HEK293 (cell line): ENCODE measurements around the gene MTFR1L.

Experiments used
- GLI4 ChIP-seq: fragments of 450-650 bp; formaldehyde crosslinking; IDR thresholded peaks from 2 replicates; pipeline ENCODE4 v1.5.1; 2016; ENCODE audit warnings: missing biosample characterization, missing genetic modification characterization
- GLIS2 ChIP-seq: fragments of 450-650 bp; formaldehyde crosslinking; IDR thresholded peaks from 2 replicates; pipeline ENCODE4 v1.5.1; 2016; ENCODE audit warnings: missing biosample characterization, missing genetic modification characterization
- KLF17 ChIP-seq: fragments of 450-650 bp; formaldehyde crosslinking; IDR thresholded peaks from 2 replicates; pipeline ENCODE4 v1.5.1; 2016; ENCODE audit warnings: missing biosample characterization, missing genetic modification characterization
- KLF8 ChIP-seq: fragments of 450-650 bp; formaldehyde crosslinking; IDR thresholded peaks from 2 replicates; pipeline ENCODE4 v1.5.1; 2016; ENCODE audit warnings: missing biosample characterization, missing genetic modification characterization
- KLF9 ChIP-seq: fragments of 450-650 bp; formaldehyde crosslinking; IDR thresholded peaks from 2 replicates; pipeline ENCODE4 v1.5.1; 2016; ENCODE audit warnings: missing biosample characterization, missing genetic modification characterization, low read depth
- PBX3 ChIP-seq: sonication (generic); formaldehyde crosslinking; IDR thresholded peaks from 2 replicates; pipeline ENCODE4 v1.8.1; 2022; ENCODE audit warnings: mild to moderate bottlenecking, moderate library complexity, missing genetic modification reagents
- PRDM4 ChIP-seq: fragments of 450-650 bp; formaldehyde crosslinking; IDR thresholded peaks from 2 replicates; pipeline ENCODE4 v1.5.1; 2017; ENCODE audit warnings: missing biosample characterization, missing genetic modification characterization
- SP2 ChIP-seq: fragments of 450-650 bp; formaldehyde crosslinking; IDR thresholded peaks from 2 replicates; pipeline ENCODE4 v1.5.1; 2016; ENCODE audit warnings: missing biosample characterization, missing genetic modification characterization
- ZBTB1 ChIP-seq: fragments of 450-650 bp; formaldehyde crosslinking; IDR thresholded peaks from 2 replicates; pipeline ENCODE4 v1.5.1; 2016; ENCODE audit warnings: missing biosample characterization, missing genetic modification characterization
- ZBTB26 ChIP-seq: fragments of 450-650 bp; formaldehyde crosslinking; optimal IDR thresholded peaks from 2 replicates; pipeline ENCODE3; 2016; ENCODE audit warnings: missing biosample characterization, mild to moderate bottlenecking, missing genetic modification characterization
- ZBTB48 ChIP-seq: fragments of 450-650 bp; formaldehyde crosslinking; IDR thresholded peaks from 2 replicates; pipeline ENCODE4 v1.5.1; 2016; ENCODE audit warnings: missing biosample characterization, missing genetic modification characterization
- ZBTB7A ChIP-seq: fragments of 450-650 bp; formaldehyde crosslinking; IDR thresholded peaks from 2 replicates; pipeline ENCODE4 v1.5.1; 2016; ENCODE audit warnings: low read depth, missing biosample characterization, missing genetic modification characterization
- ZFHX2 ChIP-seq: fragments of 450-650 bp; formaldehyde crosslinking; conservative IDR thresholded peaks from 2 replicates; pipeline ENCODE4 v1.5.1; 2016; ENCODE audit warnings: missing biosample characterization, missing genetic modification characterization
- ZNF114 ChIP-seq: fragments of 450-650 bp; formaldehyde crosslinking; IDR thresholded peaks from 2 replicates; pipeline ENCODE4 v1.5.0; 2017; ENCODE audit warnings: missing biosample characterization, missing genetic modification characterization
- ZNF133 ChIP-seq: fragments of 450-650 bp; formaldehyde crosslinking; IDR thresholded peaks from 2 replicates; pipeline ENCODE4 v1.5.1; 2016; ENCODE audit warnings: missing biosample characterization, missing genetic modification characterization
- ZNF398 ChIP-seq: fragments of 450-650 bp; formaldehyde crosslinking; IDR thresholded peaks from 2 replicates; pipeline ENCODE4 v1.5.1; 2017; ENCODE audit warnings: missing biosample characterization, missing genetic modification characterization
- ZNF404 ChIP-seq: fragments of 450-650 bp; formaldehyde crosslinking; IDR thresholded peaks from 2 replicates; pipeline ENCODE4 v1.5.1; 2017; ENCODE audit warnings: missing biosample characterization, missing genetic modification characterization
- ZNF473 ChIP-seq: fragments of 450-650 bp; formaldehyde crosslinking; IDR thresholded peaks from 2 replicates; pipeline ENCODE4 v1.5.1; 2017; ENCODE audit warnings: missing biosample characterization, missing genetic modification characterization
- ZNF670 ChIP-seq: fragments of 450-650 bp; formaldehyde crosslinking; IDR thresholded peaks from 2 replicates; pipeline ENCODE4 v1.5.1; 2016; ENCODE audit warnings: missing biosample characterization, missing genetic modification characterization, low read depth
- ZSCAN16 ChIP-seq: fragments of 450-650 bp; formaldehyde crosslinking; IDR thresholded peaks from 2 replicates; pipeline ENCODE4 v1.5.1; 2016; ENCODE audit warnings: missing biosample characterization, missing genetic modification characterization
- ZSCAN30 ChIP-seq: fragments of 450-650 bp; IDR thresholded peaks from 2 replicates; pipeline ENCODE4 v1.5.1; 2018; ENCODE audit warnings: missing biosample characterization, mild to moderate bottlenecking, missing genetic modification characterization, moderate library complexity
- ZXDB ChIP-seq: fragments of 450-650 bp; formaldehyde crosslinking; IDR thresholded peaks from 2 replicates; pipeline ENCODE4 v1.5.1; 2016; ENCODE audit warnings: missing biosample characterization, missing genetic modification characterization
- TF ChIP-seq, protein P1 (sequence below): fragments of 450-650 bp; formaldehyde crosslinking; conservative IDR thresholded peaks from 2 replicates; pipeline ENCODE4 v1.5.1; 2016; ENCODE audit warnings: low read depth, missing biosample characterization, missing genetic modification characterization

MTFR1L gene

GRCh38 chr1:25799935-25800702, 19.6 kb upstream of the MTFR1L start, which contains the start of gene SELENON (continued):
- TF ChIP-seq ZBTB7A (tag by site-specific recombination), result 0 out of 2 replicates have a peak, but pooled peaks have one; percentile 74
- no peak for TF ChIP-seq ZBTB1 (tag by site-specific recombination)
- peak; percentile 92 for TF ChIP-seq ZNF398 (tag by site-specific recombination)
- peak; percentile 32; the same call in 1 of the 2 replicates for TF ChIP-seq ZBTB48 (tag by site-specific recombination)
- TF ChIP-seq ZNF670 (tag by site-specific recombination), result no peak
- no peak for TF ChIP-seq ZNF133 (tag by site-specific recombination)
- TF ChIP-seq, protein P1, sequence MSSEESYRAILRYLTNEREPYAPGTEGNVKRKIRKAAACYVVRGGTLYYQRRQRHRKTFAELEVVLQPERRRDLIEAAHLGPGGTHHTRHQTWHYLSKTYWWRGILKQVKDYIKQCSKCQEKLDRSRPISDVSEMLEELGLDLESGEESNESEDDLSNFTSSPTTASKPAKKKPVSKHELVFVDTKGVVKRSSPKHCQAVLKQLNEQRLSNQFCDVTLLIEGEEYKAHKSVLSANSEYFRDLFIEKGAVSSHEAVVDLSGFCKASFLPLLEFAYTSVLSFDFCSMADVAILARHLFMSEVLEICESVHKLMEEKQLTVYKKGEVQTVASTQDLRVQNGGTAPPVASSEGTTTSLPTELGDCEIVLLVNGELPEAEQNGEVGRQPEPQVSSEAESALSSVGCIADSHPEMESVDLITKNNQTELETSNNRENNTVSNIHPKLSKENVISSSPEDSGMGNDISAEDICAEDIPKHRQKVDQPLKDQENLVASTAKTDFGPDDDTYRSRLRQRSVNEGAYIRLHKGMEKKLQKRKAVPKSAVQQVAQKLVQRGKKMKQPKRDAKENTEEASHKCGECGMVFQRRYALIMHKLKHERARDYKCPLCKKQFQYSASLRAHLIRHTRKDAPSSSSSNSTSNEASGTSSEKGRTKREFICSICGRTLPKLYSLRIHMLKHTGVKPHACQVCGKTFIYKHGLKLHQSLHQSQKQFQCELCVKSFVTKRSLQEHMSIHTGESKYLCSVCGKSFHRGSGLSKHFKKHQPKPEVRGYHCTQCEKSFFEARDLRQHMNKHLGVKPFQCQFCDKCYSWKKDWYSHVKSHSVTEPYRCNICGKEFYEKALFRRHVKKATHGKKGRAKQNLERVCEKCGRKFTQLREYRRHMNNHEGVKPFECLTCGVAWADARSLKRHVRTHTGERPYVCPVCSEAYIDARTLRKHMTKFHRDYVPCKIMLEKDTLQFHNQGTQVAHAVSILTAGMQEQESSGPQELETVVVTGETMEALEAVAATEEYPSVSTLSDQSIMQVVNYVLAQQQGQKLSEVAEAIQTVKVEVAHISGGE (tag by site-specific recombination), result peak; percentile 69
- peak; percentile 77 for TF ChIP-seq ZXDB (tag by site-specific recombination)
- peak; percentile 64 for TF ChIP-seq SP2 (tag by site-specific recombination)
- no peak for TF ChIP-seq ZSCAN16 (tag by site-specific recombination)
- TF ChIP-seq KLF8, result peak; percentile 42; the same call in 1 of the 2 replicates
- TF ChIP-seq GLI4 (tag by site-specific recombination), result no peak
- TF ChIP-seq PBX3 (CRISPR knock-in tag), result no peak
- TF ChIP-seq ZBTB26 (tag by site-specific recombination), result peak; percentile 38
- no peak for TF ChIP-seq ZNF404 (tag by site-specific recombination)
- no peak for TF ChIP-seq ZNF114 (tag by site-specific recombination)
- TF ChIP-seq KLF17, result no peak; the same call in 1 of the 2 replicates
- no peak for TF ChIP-seq ZFHX2 (tag by site-specific recombination)
- TF ChIP-seq PRDM4 (tag by site-specific recombination), result no peak
- peak; percentile 60 for TF ChIP-seq GLIS2 (tag by site-specific recombination)
- no peak for TF ChIP-seq ZSCAN30
- TF ChIP-seq KLF9 (tag by site-specific recombination), result peak; percentile 52; the same call in 1 of the 2 replicates
- TF ChIP-seq ZNF473 (tag by site-specific recombination), result no peak
